Activated B cell treated with CpG ODN at 0.5 μM for 24 hours (primary cell): ENCODE measurements around the gene CYBC1. TPM values are rescaled to one million over a fixed set of nuclear protein-coding genes. Genes with fewer than 3 reads are reported as not detected.
"Not testable (repeated sequence)": the region's sequence is repeated elsewhere in the genome, so short reads cannot be mapped to it uniquely, and the experiment has no call there.

ENCODE experiments used
- ATAC-seq: fragments of 200-7000 bp; cut with Tn5 transposase; one replicate; pipeline ENCODE4 v1.10.0; 2021; ENCODE audit warnings: low read depth, mild to moderate bottlenecking, moderate library complexity
- CTCF ChIA-PET: fragments of 350-600 bp; sonication (Branson Sonifier 250); formaldehyde crosslinking; loops from one replicate; lab custom pipeline; 2021; ENCODE audit warnings: antibody characterized with exemption; lab: Charles Lee
- POLR2A ChIA-PET: fragments of 350-600 bp; sonication (Branson Sonifier 250); formaldehyde crosslinking; loops from one replicate; lab custom pipeline; 2021; ENCODE audit warnings: antibody characterized with exemption; lab: Charles Lee
- DNase-seq: peaks from one replicate; pipeline ENCODE4 v3.0.0; 2022
- H3K27ac Mint-ChIP-seq: one replicate; pipeline ENCODE4 v1.8.0; 2020; ENCODE audit warnings: mixed read lengths
- H3K27me3 Mint-ChIP-seq: one replicate; pipeline ENCODE4 v1.8.0; 2021; ENCODE audit warnings: mixed read lengths
- H3K36me3 Mint-ChIP-seq: one replicate; pipeline ENCODE4 v1.8.0; 2021; ENCODE audit warnings: low read depth, mixed read lengths
- H3K4me1 Mint-ChIP-seq: one replicate; pipeline ENCODE4 v1.8.0; 2021; ENCODE audit warnings: mixed read lengths
- H3K4me3 Mint-ChIP-seq: one replicate; pipeline ENCODE4 v1.8.0; 2020; ENCODE audit warnings: mild to moderate bottlenecking, mixed read lengths
- H3K9me3 Mint-ChIP-seq: one replicate; pipeline ENCODE4 v1.8.0; 2020; ENCODE audit warnings: mixed read lengths
- CTCF ChIP-seq: fragments of 200-600 bp; IDR thresholded peaks from one replicate; pipeline ENCODE4 v1.8.0; 2022; ENCODE audit warnings: antibody characterized with exemption, mild to moderate bottlenecking
- intact Hi-C: fragments of 100-400 bp; cut with micrococcal nuclease; formaldehyde crosslinking; loops from one replicate; pipeline ENCODE4 v1.15.1; 2024
- total RNA-seq: library from RNA; stranded (reverse); gene quantifications from 2 replicates; pipeline ENCODE4 v1.2.3, GENCODE V29; 2022

Gene CYBC1
- total RNA-seq, 1 donor from 2014 or later, result 501 TPM

- no peaks in the 10 kb centered on the region for H3K9me3 Mint-ChIP-seq
- peaks cover 63% of the 10 kb centered on the region for H3K36me3 Mint-ChIP-seq
- CTCF ChIA-PET, result no interaction called here
- TF ChIP-seq CTCF, result no peak
- no peak for DNase-seq
- intact Hi-C loops, result no loop called here
- ATAC-seq, result no peak
- POLR2A ChIA-PET, result interaction anchor here (0.6 to 4.9 kb wide), 4 partner anchors 12 to 119 kb away, joined by 4 to 99 read pairs (median 6); no protein-coding TSS in a partner anchor
- H3K4me3 Mint-ChIP-seq, result no peak overlapping the region
- H3K27me3 Mint-ChIP-seq, result no peaks in the 10 kb centered on the region
- no peak overlapping the region for H3K27ac Mint-ChIP-seq
- H3K4me1 Mint-ChIP-seq, result peaks cover 14% of the 10 kb centered on the region
Measured at GRCh38 chr17:82461827-82462524, 11.4 kb upstream of the CYBC1 start.

- ATAC-seq, CTCF ChIA-PET, H3K27me3 Mint-ChIP-seq, DNase-seq, H3K27ac Mint-ChIP-seq, H3K9me3 Mint-ChIP-seq, H3K4me3 Mint-ChIP-seq: not testable (repeated sequence)
- Mint-ChIP-seq H3K36me3 (peaks cover 43% of the 10 kb centered on the region), H3K4me1 (peaks cover 19% of the 10 kb centered on the region)
- intact Hi-C loops, result loop anchor here (5.0 kb wide), 1 partner anchor 778 kb away; the partner anchor contains the start of genes ARL16 and HGS
- POLR2A ChIA-PET, result interaction anchor here (0.6 to 4.9 kb wide), 4 partner anchors 12 to 59 kb away, joined by 3 to 99 read pairs (median 4); no protein-coding TSS in a partner anchor
Measured at GRCh38 chr17:82459936-82460335, 9.4 kb upstream of the CYBC1 start.

GRCh38 chr17:82458885-82459424 lies 8.4 kb upstream of the CYBC1 start:
- ATAC-seq, result no peak
- TF ChIP-seq CTCF, result no peak
- H3K36me3 Mint-ChIP-seq, result peaks cover 33% of the 10 kb centered on the region
- peaks cover 19% of the 10 kb centered on the region for H3K4me1 Mint-ChIP-seq
- no peaks in the 10 kb centered on the region for H3K9me3 Mint-ChIP-seq
- no peaks in the 10 kb centered on the region for H3K27me3 Mint-ChIP-seq
- POLR2A ChIA-PET, result interaction anchor here (0.6 to 4.9 kb wide), 5 partner anchors 11 to 115 kb away, joined by 3 to 99 read pairs (median 5); no protein-coding TSS in a partner anchor
- peak overlapping the region; percentile 70 for H3K27ac Mint-ChIP-seq
- peak overlapping the region; percentile 88 for H3K4me3 Mint-ChIP-seq
- intact Hi-C loops, result loop anchor here (1.0 to 5.0 kb wide), 6 partner anchors 10 to 777 kb away; partner anchors contain the start of genes ARL16, FOXK2, HEXD and HGS
- DNase-seq, result no peak
- CTCF ChIA-PET, result no interaction called here

GRCh38 chr17:82458179-82458884 lies 7.8 kb upstream of the CYBC1 start, which contains the start of gene NARF:
TSS of gene NARF (plus strand) at chr17:82458741. CDS start at chr17:82458804, 63 bp downstream.
- DNase-seq (peak; percentile 95), ATAC-seq (peak; percentile 96)
- Mint-ChIP-seq H3K27ac (peak within 1 kb of the TSS; percentile 96), H3K27me3 (no peaks in the 10 kb centered on the region), H3K36me3 (peaks cover 27% of the 10 kb centered on the region), H3K9me3 (no peaks in the 10 kb centered on the region), H3K4me3 (peak within 1 kb of the TSS; percentile 88), H3K4me1 (peaks cover 19% of the 10 kb centered on the region)
- no peak for TF ChIP-seq CTCF
- CTCF ChIA-PET, result no interaction called here
- POLR2A ChIA-PET, result interaction anchor here (0.9 to 4.9 kb wide), 15 partner anchors 10 to 184 kb away, joined by 3 to 99 read pairs (median 7); partner anchors contain the start of genes CSNK1D, FOXK2, HEXD and OGFOD3
- intact Hi-C loops, result loop anchor here (1.0 to 5.0 kb wide), 6 partner anchors 9 to 776 kb away; partner anchors contain the start of genes ARL16, FOXK2, HEXD and HGS

- Mint-ChIP-seq H3K4me3 (peak overlapping the region; percentile 88), H3K27me3 (no peaks in the 10 kb centered on the region), H3K9me3 (no peaks in the 10 kb centered on the region), H3K27ac (peak overlapping the region; percentile 96), H3K36me3 (peaks cover 22% of the 10 kb centered on the region), H3K4me1 (peaks cover 19% of the 10 kb centered on the region)
- POLR2A ChIA-PET, result interaction anchor here (0.9 to 4.9 kb wide), 15 partner anchors 10 to 184 kb away, joined by 3 to 99 read pairs (median 7); partner anchors contain the start of genes CSNK1D, FOXK2, HEXD and OGFOD3
- CTCF ChIA-PET, result no interaction called here
- DNase-seq (no peak), ATAC-seq (no peak)
- intact Hi-C loops, result loop anchor here (1.0 to 5.0 kb wide), 6 partner anchors 9 to 776 kb away; partner anchors contain the start of genes ARL16, FOXK2, HEXD and HGS
- TF ChIP-seq CTCF, result no peak
Measured at GRCh38 chr17:82457929-82458178, 7.3 kb upstream of the CYBC1 start.
